GM19463 (cell line): Measurements from ENCODE around the gene ST6GALNAC4.

Experiments
- ATAC-seq: cut with Tn5 transposase; IDR thresholded peaks from one replicate; pipeline ENCODE4 v1.9.1; 2021; ENCODE audit warnings: mild to moderate bottlenecking, moderate library complexity; ENCODE audit not compliant: unreplicated experiment

Gene ST6GALNAC4

GRCh38 chr9:127947841-127948710 is 31.2 kb upstream of the ST6GALNAC4 start:
- ATAC-seq = no peak

GRCh38 chr9:127946728-127947127 is 29.9 kb upstream of the ST6GALNAC4 start:
- ATAC-seq = no peak

- no peak for ATAC-seq
Observed at GRCh38 chr9:127945942-127946341, 29.1 kb upstream of the ST6GALNAC4 start.

- no peak for ATAC-seq
Observed at GRCh38 chr9:127945338-127945737, 28.5 kb upstream of the ST6GALNAC4 start.

- ATAC-seq = no peak
Observed at GRCh38 chr9:127944586-127945218, 27.9 kb upstream of the ST6GALNAC4 start.

- ATAC-seq = peak; percentile 74
Observed at GRCh38 chr9:127943731-127944144, 26.9 kb upstream of the ST6GALNAC4 start.

GRCh38 chr9:127943011-127943662 is 26.3 kb upstream of the ST6GALNAC4 start:
- ATAC-seq = no peak

- ATAC-seq = no peak
Observed at GRCh38 chr9:127942216-127943010, 25.6 kb upstream of the ST6GALNAC4 start.

GRCh38 chr9:127941961-127942215 is 25.0 kb upstream of the ST6GALNAC4 start:
- no peak for ATAC-seq

- ATAC-seq = no peak
Observed at GRCh38 chr9:127941062-127941960, 24.5 kb upstream of the ST6GALNAC4 start.

GRCh38 chr9:127940593-127940992 is 23.8 kb upstream of the ST6GALNAC4 start:
- no peak for ATAC-seq

- no peak for ATAC-seq
Observed at GRCh38 chr9:127938298-127938690, 21.5 kb upstream of the ST6GALNAC4 start.

- ATAC-seq = peak; percentile 94
Observed at GRCh38 chr9:127937388-127938297, 20.8 kb upstream of the ST6GALNAC4 start, which contains the start of gene DPM2. DPM2 (minus strand) TSS chr9:127937854; CDS start chr9:127937820, 34 bp downstream.

GRCh38 chr9:127937056-127937387 is 20.2 kb upstream of the ST6GALNAC4 start:
- ATAC-seq = no peak

GRCh38 chr9:127936347-127936852 is 19.6 kb upstream of the ST6GALNAC4 start:
- ATAC-seq = no peak

GRCh38 chr9:127935765-127936221 is 19.0 kb upstream of the ST6GALNAC4 start:
- no peak for ATAC-seq

GRCh38 chr9:127934986-127935385 is 18.1 kb upstream of the ST6GALNAC4 start:
- no peak for ATAC-seq

- ATAC-seq = no peak
Observed at GRCh38 chr9:127934248-127934647, 17.4 kb upstream of the ST6GALNAC4 start.
